Ishikawa (cell line): ENCODE measurements around the gene NAP1L5.

Source experiments
- EP300 ChIP-seq: IDR thresholded peaks from 2 replicates; pipeline ENCODE4 v1.6.1; 2012; ENCODE audit warnings: borderline replicate concordance
- RAD21 ChIP-seq: IDR thresholded peaks from 2 replicates; pipeline ENCODE4 v1.6.1; 2012; ENCODE audit warnings: low read depth
- YY1 ChIP-seq: IDR thresholded peaks from 2 replicates; pipeline ENCODE4 v1.6.1; 2012; ENCODE audit warnings: low read depth

GRCh38 chr4:88706574-88706973, 8.9 kb upstream of the NAP1L5 start:
- TF ChIP-seq RAD21 (peak; percentile 76), YY1 (no peak), EP300 (no peak)
